B cell (primary cell): ENCODE data around the gene PDGFA. TPM values are rescaled to one million over a fixed set of nuclear protein-coding genes. Genes with fewer than 3 reads are reported as not detected.

Experiments used
- ATAC-seq: fragments of 200-7000 bp; cut with Tn5 transposase; one replicate; pipeline ENCODE4 v1.10.0; 2021; ENCODE audit warnings: low read depth, mild to moderate bottlenecking, moderate number of reproducible peaks, moderate library complexity
- CTCF ChIA-PET: fragments of 350-600 bp; sonication (Branson Sonifier 250); formaldehyde crosslinking; loops from one replicate; lab custom pipeline; 2021; ENCODE audit warnings: antibody characterized with exemption, inconsistent platforms; lab: Charles Lee
- POLR2A ChIA-PET: fragments of 350-600 bp; sonication (Branson Sonifier 250); formaldehyde crosslinking; loops from one replicate; lab custom pipeline; 2021; ENCODE audit warnings: antibody characterized with exemption; lab: Charles Lee
- DNase-seq: peaks from one replicate; pipeline ENCODE4 v3.0.0; 2013
- H2AFZ ChIP-seq: 2 replicates; pipeline ENCODE4 v1.6.1; 2012; ENCODE audit warnings: mild to moderate bottlenecking, low read depth, low read length; ENCODE audit not compliant: insufficient read depth, poor library complexity, severe bottlenecking
- H3K27ac ChIP-seq, 2 donors: 1 replicate in 1 of 2; 2 replicates in 1 of 2; pipeline ENCODE4 v1.5.1; 2012 to 2013; ENCODE audit warnings: low read length in 2 of 2, mild to moderate bottlenecking in 2 of 2, moderate library complexity in 1 of 2
- H3K27me3 ChIP-seq, 4 experiments: fragments of 200-600 bp in 1 of 4; sonication (generic) in 1 of 4; replicated peaks in 1 of 4; 1 replicate in 2 of 4; 2 replicates in 2 of 4; pipeline versions ENCODE4 v1.6.1 to v1.7.0; 2013 to 2016; ENCODE audit warnings: low read length in 3 of 4, mild to moderate bottlenecking in 2 of 4, mixed read lengths in 1 of 4, moderate library complexity in 1 of 4; ENCODE audit not compliant: insufficient read depth in 4 of 4, control insufficient read depth in 3 of 4; ENCODE audit errors: control extremely low read depth in 1 of 4
- H3K36me3 ChIP-seq, 2 experiments: replicated peaks in 1 of 2; 1 replicate in 1 of 2; 2 replicates in 1 of 2; pipeline versions ENCODE4 v1.6.1 to v1.7.1; 2013; ENCODE audit warnings: low read length in 1 of 2; ENCODE audit not compliant: insufficient read depth in 2 of 2, control insufficient read depth in 1 of 2; ENCODE audit errors: control extremely low read depth in 1 of 2, extremely low read depth in 1 of 2
- H3K4me1 ChIP-seq, 2 donors: fragments of 200-600 bp in 1 of 2; sonication (generic) in 1 of 2; 1 replicate in 1 of 2; 2 replicates in 1 of 2; pipeline versions ENCODE4 v1.5.1 to v1.6.1; 2013 to 2017; ENCODE audit warnings: low read length in 2 of 2; ENCODE audit not compliant: control insufficient read depth in 2 of 2, insufficient read depth in 2 of 2
- H3K4me2 ChIP-seq: replicated peaks from 2 replicates; pipeline ENCODE3; 2012; ENCODE audit warnings: mild to moderate bottlenecking, low read depth, low read length; ENCODE audit not compliant: poor library complexity, severe bottlenecking
- H3K4me3 ChIP-seq, 5 experiments: fragments of 200-600 bp in 1 of 5; sonication (generic) in 1 of 5; 1 replicate in 3 of 5; 2 replicates in 2 of 5; pipeline versions ENCODE4 v1.5.1 to v1.7.0; 2011 to 2016; ENCODE audit warnings: low read length in 4 of 5, mild to moderate bottlenecking in 4 of 5, low read depth in 2 of 5, control low read depth in 1 of 5, moderate library complexity in 1 of 5; ENCODE audit not compliant: insufficient read depth in 1 of 5; ENCODE audit errors: control extremely low read depth in 1 of 5, extremely low read depth in 1 of 5
- H3K79me2 ChIP-seq: fragments of 200-600 bp; sonication (generic); one replicate; pipeline ENCODE4 v1.6.0; 2016; ENCODE audit warnings: low read length; ENCODE audit not compliant: control insufficient read depth, insufficient read depth
- H3K9ac ChIP-seq: fragments of 200-600 bp; sonication (generic); 2 replicates; pipeline ENCODE4 v1.6.1; 2017; ENCODE audit warnings: mild to moderate bottlenecking, low read length, moderate library complexity
- H3K9me3 ChIP-seq, 3 donors: one replicate each; pipeline versions ENCODE4 v1.6.1 to v1.7.1; 2013; ENCODE audit warnings: low read length in 2 of 3; ENCODE audit not compliant: control insufficient read depth in 2 of 3, insufficient read depth in 1 of 3; ENCODE audit errors: control extremely low read depth in 1 of 3
- H4K20me1 ChIP-seq: 2 replicates; pipeline ENCODE4 v1.6.0; 2012; ENCODE audit warnings: mild to moderate bottlenecking, low read length; ENCODE audit not compliant: insufficient read depth, control insufficient read depth, poor library complexity, severe bottlenecking
- H3K27ac Mint-ChIP-seq: one replicate; pipeline ENCODE4 v1.8.0; 2021; ENCODE audit warnings: mixed read lengths
- H3K27me3 Mint-ChIP-seq: one replicate; pipeline ENCODE4 v1.8.0; 2021; ENCODE audit warnings: mixed read lengths
- H3K4me1 Mint-ChIP-seq: one replicate; pipeline ENCODE4 v1.8.0; 2021; ENCODE audit warnings: mixed read lengths
- H3K4me3 Mint-ChIP-seq: one replicate; pipeline ENCODE4 v1.8.0; 2021; ENCODE audit warnings: mixed read lengths
- H3K9me3 Mint-ChIP-seq: one replicate; pipeline ENCODE4 v1.8.0; 2022; ENCODE audit warnings: mixed read lengths; ENCODE audit not compliant: insufficient read depth
- EZH2 ChIP-seq: IDR thresholded peaks from 2 replicates; pipeline ENCODE4 v1.6.1; 2012; ENCODE audit warnings: borderline replicate concordance, low read depth, mild to moderate bottlenecking, moderate library complexity, low read length; ENCODE audit not compliant: insufficient read depth, poor library complexity, severe bottlenecking
- WGBS: methylation state at CpG from one replicate; pipeline ENCODE4 v1.1.5; 2013; ENCODE audit warnings: missing lambda C conversion rate; ENCODE audit not compliant: insufficient coverage; 5-methylcytosine and 5-hydroxymethylcytosine counted together
- intact Hi-C: fragments of 100-400 bp; cut with micrococcal nuclease; formaldehyde crosslinking; loops from one replicate; pipeline ENCODE4 v1.10.0; 2022
- polyA plus RNA-seq: library from polyadenylated mRNA; depleted of rRNA; stranded (reverse); fragments of >200 nt; gene quantifications from 2 replicates; pipeline ENCODE4 v1.2.3, GENCODE V29; 2012
- total RNA-seq, 2 donors: library from RNA; stranded (reverse); fragments of 120-200 nt in 1 of 2; gene quantifications; 1 replicate in 1 of 2; 2 replicates in 1 of 2; pipeline versions ENCODE4 v1.2.3 to v1.2.4, GENCODE V29; 2013 to 2022
- TF ChIP-seq, protein P1 (sequence below): fragments of 200-600 bp; IDR thresholded peaks from one replicate; pipeline ENCODE4 v1.8.0; 2022; ENCODE audit warnings: antibody characterized with exemption, mild to moderate bottlenecking

The PDGFA gene
- total and polyA plus RNA-seq, 2 donors (not counting 1 experiment from before 2014, with no cell fraction given), result 0.36 to 1.5 TPM

GRCh38 chr7:531777-532176 lies 12.1 kb upstream of the PDGFA start:
- ATAC-seq (peak; percentile 39), DNase-seq (peak; percentile 33)
- ChIA-PET POLR2A (no interaction called here), CTCF (no interaction called here)
- H3K36me3 ChIP-seq, result no peaks in the 10 kb centered on the region
- Mint-ChIP-seq H3K27ac (no peak overlapping the region), H3K4me1 (peaks cover 15% of the 10 kb centered on the region), H3K9me3 (no peaks in the 10 kb centered on the region), H3K4me3 (no peak overlapping the region), H3K27me3 (peaks cover 5% of the 10 kb centered on the region)
- H3K27ac ChIP-seq, result no peak overlapping the region
- WGBS, result 35% methylated on average over 10 of the region's 10 CpGs
- TF ChIP-seq, protein P1, sequence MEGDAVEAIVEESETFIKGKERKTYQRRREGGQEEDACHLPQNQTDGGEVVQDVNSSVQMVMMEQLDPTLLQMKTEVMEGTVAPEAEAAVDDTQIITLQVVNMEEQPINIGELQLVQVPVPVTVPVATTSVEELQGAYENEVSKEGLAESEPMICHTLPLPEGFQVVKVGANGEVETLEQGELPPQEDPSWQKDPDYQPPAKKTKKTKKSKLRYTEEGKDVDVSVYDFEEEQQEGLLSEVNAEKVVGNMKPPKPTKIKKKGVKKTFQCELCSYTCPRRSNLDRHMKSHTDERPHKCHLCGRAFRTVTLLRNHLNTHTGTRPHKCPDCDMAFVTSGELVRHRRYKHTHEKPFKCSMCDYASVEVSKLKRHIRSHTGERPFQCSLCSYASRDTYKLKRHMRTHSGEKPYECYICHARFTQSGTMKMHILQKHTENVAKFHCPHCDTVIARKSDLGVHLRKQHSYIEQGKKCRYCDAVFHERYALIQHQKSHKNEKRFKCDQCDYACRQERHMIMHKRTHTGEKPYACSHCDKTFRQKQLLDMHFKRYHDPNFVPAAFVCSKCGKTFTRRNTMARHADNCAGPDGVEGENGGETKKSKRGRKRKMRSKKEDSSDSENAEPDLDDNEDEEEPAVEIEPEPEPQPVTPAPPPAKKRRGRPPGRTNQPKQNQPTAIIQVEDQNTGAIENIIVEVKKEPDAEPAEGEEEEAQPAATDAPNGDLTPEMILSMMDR, result no peak
- no peak for TF ChIP-seq EZH2
- H3K4me1 ChIP-seq, result peaks cover 0 to 5% of the 10 kb centered on the region in 2 donors
- no peak overlapping the region for H3K4me3 ChIP-seq
- peak overlapping the region; percentile 40 for H3K4me2 ChIP-seq
- peaks cover 0 to 12% (median 0%) of the 10 kb centered on the region in 3 donors for H3K9me3 ChIP-seq
- H3K79me2 ChIP-seq, result no peaks in the 10 kb centered on the region
- H3K9ac ChIP-seq, result no peak overlapping the region
- intact Hi-C loops, result no loop called here
- H2AFZ ChIP-seq, result peak overlapping the region; percentile 49
- no peaks in the 10 kb centered on the region for H3K27me3 ChIP-seq
- H4K20me1 ChIP-seq, result no peaks in the 10 kb centered on the region

- no peak overlapping the region for H3K9ac ChIP-seq
- H2AFZ ChIP-seq, result no peak overlapping the region
- intact Hi-C loops, result no loop called here
- ATAC-seq, result no peak
- no peak for DNase-seq
- Mint-ChIP-seq H3K9me3 (no peaks in the 10 kb centered on the region), H3K27ac (no peak overlapping the region), H3K4me3 (no peak overlapping the region), H3K4me1 (peaks cover 15% of the 10 kb centered on the region), H3K27me3 (peaks cover 6% of the 10 kb centered on the region)
- peaks cover 0 to 5% of the 10 kb centered on the region in 2 donors for H3K4me1 ChIP-seq
- no peak overlapping the region for H3K4me2 ChIP-seq
- ChIA-PET CTCF (no interaction called here), POLR2A (no interaction called here)
- no peaks in the 10 kb centered on the region for H3K36me3 ChIP-seq
- H3K27ac ChIP-seq, result no peak overlapping the region
- 100% methylated on average over 2 of the region's 2 CpGs for WGBS
- H3K27me3 ChIP-seq, result peaks cover 0 to 9% (median 2%) of the 10 kb centered on the region in 4 experiments
- no peaks in the 10 kb centered on the region for H3K79me2 ChIP-seq
- H3K9me3 ChIP-seq, result peaks cover 0 to 5% (median 0%) of the 10 kb centered on the region in 3 donors
- no peaks in the 10 kb centered on the region for H4K20me1 ChIP-seq
- no peak overlapping the region for H3K4me3 ChIP-seq
- TF ChIP-seq, protein P1, result no peak
- TF ChIP-seq EZH2, result no peak
These were observed 8.8 kb upstream of the PDGFA start for GRCh38 chr7:528451-528850.
